HEK293 (cell line): ENCODE results near the gene CUZD1.

Experiments
- CTCF ChIA-PET: fragments of 350-600 bp; formaldehyde crosslinking; extraction: SDS; loops from one replicate; lab custom pipeline; 2021; ENCODE audit warnings: antibody characterized with exemption; lab: Yijun Ruan, JAX
- POLR2A ChIA-PET: fragments of 300-600 bp; formaldehyde crosslinking; extraction: SDS; loops from one replicate; lab custom pipeline; 2020; ENCODE audit warnings: antibody characterized with exemption, inconsistent platforms; lab: Yijun Ruan, JAX
- H3K27ac ChIP-seq: fragments of 200-500 bp; sonication (Bioruptor generic); 2 replicates; pipeline ENCODE4 v1.5.1; 2014; ENCODE audit warnings: low read depth, low read length, control low read depth, inconsistent platforms; ENCODE audit errors: extremely low read depth
- H3K36me3 ChIP-seq, 2 experiments: fragments of 200-500 bp in 1 of 2; sonication (Bioruptor generic) in 1 of 2; 1 replicate in 1 of 2; 2 replicates in 1 of 2; pipeline ENCODE4 v1.5.1; 2014 to 2017; ENCODE audit warnings: inconsistent platforms in 2 of 2, low read length in 2 of 2; ENCODE audit not compliant: control insufficient read depth in 2 of 2, insufficient read depth in 1 of 2
- H3K4me1 ChIP-seq: fragments of 200-500 bp; sonication (Bioruptor generic); 2 replicates; pipeline ENCODE4 v1.5.1; 2014; ENCODE audit warnings: mild to moderate bottlenecking, low read length, inconsistent platforms; ENCODE audit not compliant: control insufficient read depth, insufficient read depth
- H3K4me3 ChIP-seq: 2 replicates; pipeline ENCODE4 v1.5.1; 2011; ENCODE audit warnings: low read depth, mild to moderate bottlenecking, control low read depth, low read length, moderate library complexity
- H3K9me3 ChIP-seq: fragments of 200-500 bp; sonication (Bioruptor generic); 2 replicates; pipeline ENCODE4 v1.5.1; 2014; ENCODE audit warnings: low read depth, low read length, inconsistent platforms; ENCODE audit not compliant: control insufficient read depth, insufficient read depth
- BCL11A ChIP-seq: fragments of 450-650 bp; formaldehyde crosslinking; IDR thresholded peaks from 2 replicates; pipeline ENCODE4 v1.5.1; 2016; ENCODE audit warnings: low read depth, missing biosample characterization, missing genetic modification characterization
- KLF16 ChIP-seq: fragments of 450-650 bp; formaldehyde crosslinking; IDR thresholded peaks from 2 replicates; pipeline ENCODE4 v1.5.1; 2017; ENCODE audit warnings: missing biosample characterization, missing genetic modification characterization
- MZF1 ChIP-seq: fragments of 450-650 bp; formaldehyde crosslinking; IDR thresholded peaks from 2 replicates; pipeline ENCODE4 v1.5.1; 2017; ENCODE audit warnings: missing biosample characterization, missing genetic modification characterization, borderline replicate concordance
- TRIM28 ChIP-seq: IDR thresholded peaks from 2 replicates; pipeline ENCODE4 v1.6.1; 2011; ENCODE audit warnings: low read length, control low read depth, borderline replicate concordance
- ZBTB49 ChIP-seq: fragments of 450-650 bp; formaldehyde crosslinking; IDR thresholded peaks from 2 replicates; pipeline ENCODE4 v1.5.1; 2016; ENCODE audit warnings: missing biosample characterization, missing genetic modification characterization, low read depth
- ZIC2 ChIP-seq: fragments of 450-650 bp; formaldehyde crosslinking; IDR thresholded peaks from 2 replicates; pipeline ENCODE4 v1.5.1; 2016; ENCODE audit warnings: missing biosample characterization, missing genetic modification characterization
- ZNF114 ChIP-seq: fragments of 450-650 bp; formaldehyde crosslinking; IDR thresholded peaks from 2 replicates; pipeline ENCODE4 v1.5.0; 2017; ENCODE audit warnings: missing biosample characterization, missing genetic modification characterization
- ZNF2 ChIP-seq: fragments of 450-650 bp; formaldehyde crosslinking; IDR thresholded peaks from 2 replicates; pipeline ENCODE4 v1.5.1; 2016; ENCODE audit warnings: missing biosample characterization, missing genetic modification characterization
- ZNF223 ChIP-seq: fragments of 450-650 bp; formaldehyde crosslinking; IDR thresholded peaks from 2 replicates; pipeline ENCODE4 v1.5.1; 2016; ENCODE audit warnings: missing biosample characterization, missing genetic modification characterization
- ZNF24 ChIP-seq: fragments of 450-650 bp; formaldehyde crosslinking; IDR thresholded peaks from 2 replicates; pipeline ENCODE4 v1.5.1; 2016; ENCODE audit warnings: missing biosample characterization, missing genetic modification characterization
- ZNF398 ChIP-seq: fragments of 450-650 bp; formaldehyde crosslinking; IDR thresholded peaks from 2 replicates; pipeline ENCODE4 v1.5.1; 2017; ENCODE audit warnings: missing biosample characterization, missing genetic modification characterization
- ZNF514 ChIP-seq: fragments of 450-650 bp; formaldehyde crosslinking; IDR thresholded peaks from 2 replicates; pipeline ENCODE4 v1.5.1; 2016; ENCODE audit warnings: missing biosample characterization, missing genetic modification characterization
- ZNF518A ChIP-seq: fragments of 450-650 bp; formaldehyde crosslinking; conservative IDR thresholded peaks from 2 replicates; pipeline ENCODE4 v1.5.1; 2016; ENCODE audit warnings: low read depth, missing biosample characterization, missing genetic modification characterization
- ZNF76 ChIP-seq: fragments of 450-650 bp; formaldehyde crosslinking; IDR thresholded peaks from 2 replicates; pipeline ENCODE4; 2016; ENCODE audit warnings: low read depth, missing biosample characterization, missing genetic modification characterization, borderline replicate concordance
- ZNF768 ChIP-seq: fragments of 450-650 bp; formaldehyde crosslinking; IDR thresholded peaks from 2 replicates; pipeline ENCODE4 v1.5.1; 2018; ENCODE audit warnings: missing biosample characterization, mild to moderate bottlenecking, missing genetic modification characterization
- ZSCAN16 ChIP-seq: fragments of 450-650 bp; formaldehyde crosslinking; IDR thresholded peaks from 2 replicates; pipeline ENCODE4 v1.5.1; 2016; ENCODE audit warnings: missing biosample characterization, missing genetic modification characterization
- TF ChIP-seq, protein P1 (sequence below): fragments of 450-650 bp; formaldehyde crosslinking; IDR thresholded peaks from 2 replicates; pipeline ENCODE4 v1.5.1; 2016; ENCODE audit warnings: missing biosample characterization, missing genetic modification characterization
- TF ChIP-seq, protein P2 (sequence below): IDR thresholded peaks from 2 replicates; pipeline ENCODE4 v1.6.1; 2011; ENCODE audit warnings: mild to moderate bottlenecking, low read depth, low read length, borderline replicate concordance

CUZD1 gene

DNA sequence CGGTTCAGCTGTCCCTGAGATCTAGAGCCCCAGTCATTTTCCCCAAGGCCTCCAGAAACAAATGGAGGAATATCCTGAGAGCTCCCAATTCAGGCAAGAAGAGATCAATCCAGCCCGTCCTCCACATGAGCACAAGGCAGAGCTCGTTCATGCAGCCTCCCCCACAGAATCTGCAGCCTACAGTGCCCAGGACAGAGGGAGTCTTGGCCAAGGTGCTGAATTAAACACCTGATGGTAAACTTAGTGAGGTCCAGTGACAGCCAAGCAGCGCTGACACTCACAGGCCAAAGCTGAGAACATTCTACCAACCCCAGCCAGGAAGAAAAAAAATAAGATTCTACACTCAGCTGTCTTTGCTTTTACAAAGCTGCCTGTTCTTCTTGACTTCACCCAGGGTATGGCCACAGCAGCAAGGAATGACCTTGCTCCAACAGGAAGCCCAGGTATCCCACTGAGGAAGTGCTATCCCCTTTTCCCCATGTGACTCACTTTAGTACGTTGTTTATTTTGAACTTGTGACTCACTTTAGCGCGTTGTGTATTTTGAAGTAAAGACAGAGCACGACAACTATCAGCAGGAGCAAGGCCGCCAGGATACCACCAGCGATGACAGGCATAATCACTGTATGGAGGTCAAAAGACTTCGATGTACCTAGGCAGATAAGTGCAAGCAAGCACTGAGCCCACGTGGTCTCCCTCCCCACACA, 4.4 kb upstream of the CUZD1 start (continued):
- TF ChIP-seq, protein P1, sequence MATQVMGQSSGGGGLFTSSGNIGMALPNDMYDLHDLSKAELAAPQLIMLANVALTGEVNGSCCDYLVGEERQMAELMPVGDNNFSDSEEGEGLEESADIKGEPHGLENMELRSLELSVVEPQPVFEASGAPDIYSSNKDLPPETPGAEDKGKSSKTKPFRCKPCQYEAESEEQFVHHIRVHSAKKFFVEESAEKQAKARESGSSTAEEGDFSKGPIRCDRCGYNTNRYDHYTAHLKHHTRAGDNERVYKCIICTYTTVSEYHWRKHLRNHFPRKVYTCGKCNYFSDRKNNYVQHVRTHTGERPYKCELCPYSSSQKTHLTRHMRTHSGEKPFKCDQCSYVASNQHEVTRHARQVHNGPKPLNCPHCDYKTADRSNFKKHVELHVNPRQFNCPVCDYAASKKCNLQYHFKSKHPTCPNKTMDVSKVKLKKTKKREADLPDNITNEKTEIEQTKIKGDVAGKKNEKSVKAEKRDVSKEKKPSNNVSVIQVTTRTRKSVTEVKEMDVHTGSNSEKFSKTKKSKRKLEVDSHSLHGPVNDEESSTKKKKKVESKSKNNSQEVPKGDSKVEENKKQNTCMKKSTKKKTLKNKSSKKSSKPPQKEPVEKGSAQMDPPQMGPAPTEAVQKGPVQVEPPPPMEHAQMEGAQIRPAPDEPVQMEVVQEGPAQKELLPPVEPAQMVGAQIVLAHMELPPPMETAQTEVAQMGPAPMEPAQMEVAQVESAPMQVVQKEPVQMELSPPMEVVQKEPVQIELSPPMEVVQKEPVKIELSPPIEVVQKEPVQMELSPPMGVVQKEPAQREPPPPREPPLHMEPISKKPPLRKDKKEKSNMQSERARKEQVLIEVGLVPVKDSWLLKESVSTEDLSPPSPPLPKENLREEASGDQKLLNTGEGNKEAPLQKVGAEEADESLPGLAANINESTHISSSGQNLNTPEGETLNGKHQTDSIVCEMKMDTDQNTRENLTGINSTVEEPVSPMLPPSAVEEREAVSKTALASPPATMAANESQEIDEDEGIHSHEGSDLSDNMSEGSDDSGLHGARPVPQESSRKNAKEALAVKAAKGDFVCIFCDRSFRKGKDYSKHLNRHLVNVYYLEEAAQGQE (tag by site-specific recombination), result peak; percentile 63; the same call in 1 of the 2 replicates
- TF ChIP-seq ZSCAN16 (tag by site-specific recombination) (no peak), ZNF514 (no peak), ZIC2 (tag by site-specific recombination) (peak; percentile 42; the same call in 1 of the 2 replicates), ZNF223 (no peak), KLF16 (tag by site-specific recombination) (no peak)
- TF ChIP-seq, protein P2, sequence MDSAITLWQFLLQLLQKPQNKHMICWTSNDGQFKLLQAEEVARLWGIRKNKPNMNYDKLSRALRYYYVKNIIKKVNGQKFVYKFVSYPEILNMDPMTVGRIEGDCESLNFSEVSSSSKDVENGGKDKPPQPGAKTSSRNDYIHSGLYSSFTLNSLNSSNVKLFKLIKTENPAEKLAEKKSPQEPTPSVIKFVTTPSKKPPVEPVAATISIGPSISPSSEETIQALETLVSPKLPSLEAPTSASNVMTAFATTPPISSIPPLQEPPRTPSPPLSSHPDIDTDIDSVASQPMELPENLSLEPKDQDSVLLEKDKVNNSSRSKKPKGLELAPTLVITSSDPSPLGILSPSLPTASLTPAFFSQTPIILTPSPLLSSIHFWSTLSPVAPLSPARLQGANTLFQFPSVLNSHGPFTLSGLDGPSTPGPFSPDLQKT, result no peak

GRCh38 chr10:122849090-122849489, 3.4 kb upstream of the CUZD1 start:
- ChIA-PET CTCF (interaction anchor here (0.7 kb wide), 1 partner anchor 1187 kb away, joined by 3 read pairs; no protein-coding TSS in a partner anchor), POLR2A (no interaction called here)
- Histone ChIP-seq H3K9me3 (no peaks in the 10 kb centered on the region), H3K36me3 (peaks cover 0 to 39% of the 10 kb centered on the region in 2 experiments; a peak in 1 of 3 replicates), H3K4me3 (no peak overlapping the region), H3K27ac (no peak overlapping the region), H3K4me1 (peaks cover 23% of the 10 kb centered on the region)
- no peak for TF ChIP-seq ZNF518A (tag by site-specific recombination)
- TF ChIP-seq ZNF398, result no peak
- no peak for TF ChIP-seq ZNF24 (tag by site-specific recombination)
- TF ChIP-seq TRIM28, result no peak
- no peak for TF ChIP-seq ZNF2 (tag by site-specific recombination)
- TF ChIP-seq BCL11A, result no peak
- TF ChIP-seq ZBTB49 (tag by site-specific recombination), result no peak
- no peak for TF ChIP-seq ZNF768 (tag by site-specific recombination)
- TF ChIP-seq ZNF114 (tag by site-specific recombination), result no peak
- TF ChIP-seq ZNF76 (tag by site-specific recombination), result no peak
- no peak for TF ChIP-seq MZF1
